Activated naive CD4-positive, alpha-beta T cell treated with anti-CD3 and anti-CD28 coated beads, Interleukin-2, amount 50 U/mL, for 72 hours (primary cell): ENCODE measurements around the gene GATAD1. TPM values are rescaled to one million over a fixed set of nuclear protein-coding genes. Genes with fewer than 3 reads are reported as not detected.
"Not testable (repeated sequence)": the region's sequence is repeated elsewhere in the genome, so short reads cannot be mapped to it uniquely, and the experiment has no call there.

Source experiments
- ATAC-seq, 2 donors: fragments of 150-1000 bp; cut with Tn5 transposase; 2 replicates each; pipeline ENCODE4 v1.10.0; 2021; ENCODE audit warnings: mild to moderate bottlenecking in 2 of 2, moderate library complexity in 2 of 2
- DNase-seq, 2 donors: peaks; one replicate each; pipeline ENCODE4 v3.0.0; 2021 to 2022; ENCODE audit warnings: low spot score in 2 of 2
- H3K27ac Mint-ChIP-seq, 2 donors: one replicate each; pipeline ENCODE4 v1.8.0; 2022; ENCODE audit warnings: mild to moderate bottlenecking in 2 of 2, mixed read lengths in 2 of 2
- H3K36me3 Mint-ChIP-seq, 2 donors: one replicate each; pipeline ENCODE4 v1.8.0; 2022; ENCODE audit warnings: mixed read lengths in 2 of 2
- H3K9me3 Mint-ChIP-seq, 2 donors: one replicate each; pipeline ENCODE4 v1.8.0; 2022; ENCODE audit warnings: mixed read lengths in 2 of 2
- total RNA-seq, 2 donors: library from RNA; stranded (reverse); gene quantifications; one replicate each; pipeline ENCODE4 v1.2.3, GENCODE V29; 2022

GATAD1 gene
- total RNA-seq, 2 donors from 2014 or later = 16.8 to 45.6 TPM

DNA sequence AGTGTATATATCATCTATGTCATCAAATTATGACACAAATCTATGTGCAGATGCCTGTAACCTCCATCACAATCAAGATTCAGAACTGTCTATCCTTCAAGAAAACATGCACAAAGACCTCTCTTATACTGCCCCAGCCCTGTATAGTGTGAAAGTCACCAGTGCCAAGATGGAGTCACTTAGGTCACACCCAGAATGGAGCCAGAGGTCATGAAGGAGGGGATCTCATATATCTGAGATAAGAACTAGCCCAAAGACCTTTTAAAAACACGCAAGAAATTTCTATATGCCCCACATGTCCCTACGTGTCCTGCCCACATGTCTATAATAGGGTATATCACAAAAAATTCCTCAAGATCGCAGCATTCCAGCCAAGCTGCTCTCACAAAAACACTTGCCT is 20.1 kb upstream of the GATAD1 start:
- DNase-seq (no peak), ATAC-seq (no peak)
- no peaks in the 10 kb centered on the region for H3K36me3 Mint-ChIP-seq
- no peaks in the 10 kb centered on the region for H3K9me3 Mint-ChIP-seq
- no peak overlapping the region for H3K27ac Mint-ChIP-seq

DNA sequence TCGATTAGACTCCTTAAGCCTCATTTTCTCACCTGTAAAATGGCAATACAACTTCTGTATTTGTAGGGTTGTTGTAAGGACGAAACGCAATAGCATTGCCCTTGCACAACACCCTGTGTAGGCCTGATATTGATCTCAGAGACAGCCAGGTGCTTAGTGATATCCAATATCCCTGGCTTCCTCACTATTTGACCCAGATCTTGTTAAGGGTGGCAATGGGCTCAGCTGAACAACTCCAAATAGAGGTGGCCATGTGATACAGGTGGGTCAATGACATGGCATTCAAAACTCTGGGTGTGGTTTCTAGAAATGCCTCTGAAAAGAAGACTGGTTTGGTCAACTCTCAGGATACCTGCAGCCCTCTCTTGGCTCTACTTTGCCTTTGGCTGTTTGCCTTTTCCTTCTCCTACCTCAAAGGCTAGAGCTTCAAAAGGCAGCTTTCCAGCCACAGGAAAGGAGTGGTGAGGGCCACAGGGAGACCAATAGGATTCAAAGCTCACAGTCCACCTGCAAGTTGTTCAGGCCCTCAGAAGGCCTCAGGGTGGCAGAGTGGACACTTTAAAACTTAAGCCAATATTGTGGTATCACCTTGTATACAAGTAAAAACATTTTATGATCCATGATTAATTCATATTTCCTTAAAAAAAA is 14.9 kb upstream of the GATAD1 start:
- no peak for DNase-seq
- ATAC-seq = no peak
- H3K9me3 Mint-ChIP-seq = no peaks in the 10 kb centered on the region
- H3K27ac Mint-ChIP-seq = no peak overlapping the region
- H3K36me3 Mint-ChIP-seq = no peaks in the 10 kb centered on the region

DNA sequence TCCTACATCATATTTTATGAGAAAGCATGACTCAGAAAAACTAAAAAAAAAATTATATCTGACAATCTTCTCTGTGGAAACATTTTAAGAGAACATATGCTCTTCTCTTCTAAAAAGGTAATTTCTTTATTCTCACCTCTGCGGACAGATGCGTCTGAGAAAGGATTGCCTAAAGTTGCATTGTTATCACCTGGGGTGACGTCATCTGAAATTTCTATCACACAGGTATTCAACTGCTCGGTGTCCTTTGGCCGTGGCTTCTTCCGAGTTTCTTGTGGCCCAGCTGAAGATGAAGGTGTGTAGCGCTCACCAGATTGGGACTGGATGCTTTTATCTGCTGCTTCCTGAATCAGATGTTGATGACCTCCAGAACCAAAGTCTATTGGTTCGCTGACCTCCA is 14.3 kb upstream of the GATAD1 start:
- ATAC-seq (no peak), DNase-seq (no peak)
- Mint-ChIP-seq H3K9me3 (no peaks in the 10 kb centered on the region), H3K27ac (no peak overlapping the region), H3K36me3 (no peaks in the 10 kb centered on the region)

DNA sequence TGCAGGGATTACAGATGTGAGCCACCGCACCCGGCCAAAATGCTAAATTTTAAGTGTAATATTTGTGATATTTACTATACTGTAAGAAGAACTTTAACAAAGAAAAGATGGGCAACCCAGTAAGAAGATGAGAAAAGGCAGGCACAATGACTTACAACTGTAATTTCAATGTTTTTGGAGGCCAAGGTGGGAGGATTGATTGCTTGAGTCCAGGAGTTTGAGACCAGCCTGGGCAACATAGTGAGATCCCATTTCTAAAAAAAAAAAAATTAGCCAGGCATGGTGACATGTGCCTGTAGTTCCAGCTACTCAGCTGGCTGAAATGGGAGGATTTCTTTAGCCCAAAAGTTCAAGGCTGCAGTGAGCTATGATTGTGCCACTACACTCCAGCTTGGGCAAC is 11.7 kb upstream of the GATAD1 start:
- no peaks in the 10 kb centered on the region for H3K36me3 Mint-ChIP-seq
- DNase-seq (no peak), ATAC-seq (no peak)

DNA sequence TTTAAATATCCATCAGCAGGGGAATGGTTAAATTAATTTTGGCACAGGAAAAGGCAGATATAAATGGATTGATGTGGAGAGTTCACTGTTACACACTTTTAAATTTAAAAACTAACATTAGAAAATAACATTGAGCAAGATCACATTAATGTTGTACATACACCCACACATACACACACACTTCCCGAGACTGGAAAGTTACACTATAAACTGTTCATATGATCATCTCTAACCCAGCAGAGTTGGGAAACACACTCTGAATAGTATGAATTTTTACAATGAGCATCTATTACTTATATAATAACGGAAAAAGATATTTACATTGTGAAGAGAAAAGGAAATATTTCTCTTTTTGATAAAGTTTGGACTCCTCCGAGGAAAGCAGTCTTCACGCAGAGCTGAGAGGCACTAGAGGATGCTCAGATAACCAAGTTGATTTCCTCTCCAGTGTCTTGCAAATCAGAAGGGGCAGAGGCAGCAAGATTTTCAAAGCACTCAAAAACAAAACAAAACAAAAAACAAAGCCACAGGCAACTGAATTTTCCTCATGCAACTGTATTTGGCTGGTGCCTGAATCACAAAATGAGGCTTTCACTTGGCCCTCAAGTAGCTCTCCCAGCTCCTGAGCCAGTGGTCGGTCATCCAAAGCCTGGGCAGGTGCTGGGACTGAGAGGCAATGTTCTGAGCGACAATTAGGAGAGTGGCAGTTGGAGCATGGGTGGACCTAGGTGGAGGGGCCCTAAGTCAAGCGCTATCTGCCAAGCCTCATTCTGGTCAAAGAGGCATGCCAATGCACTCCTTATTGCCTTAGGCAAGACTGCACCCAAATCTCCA is 10.5 kb upstream of the GATAD1 start:
- no peaks in the 10 kb centered on the region for H3K9me3 Mint-ChIP-seq
- H3K27ac Mint-ChIP-seq = no peak overlapping the region
- no peak for DNase-seq
- ATAC-seq = no peak
- no peaks in the 10 kb centered on the region for H3K36me3 Mint-ChIP-seq

More for the DNA sequence above, 11.7 kb upstream of the GATAD1 start:
- no peak overlapping the region for H3K27ac Mint-ChIP-seq
- H3K9me3 Mint-ChIP-seq = no peaks in the 10 kb centered on the region

DNA sequence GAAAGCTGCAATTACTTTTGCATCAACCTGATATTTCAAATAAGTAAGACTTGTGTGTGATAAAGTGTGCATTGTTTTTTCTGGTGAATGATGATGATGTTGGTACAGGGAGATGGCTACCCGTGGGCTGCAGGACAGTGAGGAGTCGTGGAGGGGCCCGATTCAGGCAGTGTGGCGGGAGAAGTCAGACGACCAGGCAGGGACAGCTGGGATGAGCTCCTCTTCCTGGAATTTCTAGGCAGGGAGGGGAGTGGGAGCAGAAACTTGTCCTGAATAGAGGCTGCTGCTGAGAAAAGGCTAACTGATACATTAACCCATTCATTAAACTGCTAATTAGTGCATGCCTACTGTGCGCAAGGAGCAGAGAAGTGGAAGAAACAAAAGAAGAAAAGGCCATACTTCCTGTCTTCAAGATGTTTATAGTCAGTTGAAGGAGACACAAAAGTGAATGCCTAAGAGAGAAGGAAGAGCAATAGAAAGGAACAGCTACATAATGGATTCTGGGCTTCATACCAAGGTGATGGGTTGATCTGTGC is 9.3 kb upstream of the GATAD1 start:
- no peak for ATAC-seq
- no peaks in the 10 kb centered on the region for H3K36me3 Mint-ChIP-seq
- DNase-seq = no peak
- H3K27ac Mint-ChIP-seq = no peak overlapping the region
- no peaks in the 10 kb centered on the region for H3K9me3 Mint-ChIP-seq

DNA sequence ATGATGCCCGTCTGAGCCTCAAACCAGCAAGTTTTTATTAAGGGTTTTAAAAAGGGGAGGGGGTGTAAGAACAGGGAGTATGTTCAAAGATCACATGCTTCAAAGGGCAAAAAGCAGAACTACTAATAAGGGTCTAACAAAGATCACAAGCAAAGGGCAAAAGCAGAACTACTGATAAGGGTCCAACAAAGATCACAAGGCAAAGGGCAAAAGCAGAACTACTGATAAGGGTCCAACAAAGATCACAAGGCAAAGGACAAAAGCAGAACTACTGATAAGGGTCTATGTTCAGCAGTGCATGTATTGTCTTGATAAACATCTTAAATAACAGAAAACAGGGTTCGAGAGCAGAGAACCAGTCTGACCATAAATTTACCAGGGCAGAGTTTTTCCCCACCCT is 4.6 kb upstream of the GATAD1 start:
- ATAC-seq, DNase-seq, H3K27ac Mint-ChIP-seq, H3K36me3 Mint-ChIP-seq, H3K9me3 Mint-ChIP-seq: not testable (repeated sequence)

DNA sequence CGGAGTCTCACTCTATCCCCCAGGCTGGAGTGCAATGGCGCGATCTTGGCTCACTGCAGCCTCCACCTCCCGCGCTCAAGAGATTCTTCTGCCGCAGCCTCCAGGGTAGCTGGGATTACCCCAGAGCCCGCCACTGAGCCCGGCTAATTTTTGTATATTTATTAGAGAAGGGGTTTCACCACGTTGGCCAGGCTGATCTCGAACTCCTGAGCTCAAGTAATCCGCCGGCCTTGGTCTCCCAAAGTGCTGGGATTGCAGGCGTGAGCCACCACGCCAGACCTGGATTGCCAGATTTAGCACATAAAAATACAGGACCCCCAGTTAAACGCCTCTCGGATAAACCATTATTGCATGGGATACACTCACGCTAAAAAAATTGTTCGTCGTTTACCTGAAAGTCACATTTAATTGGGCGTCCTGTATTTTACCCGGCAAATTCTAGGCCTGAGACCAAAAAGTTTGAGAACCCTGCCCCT is 375 bp upstream of the GATAD1 start:
- Mint-ChIP-seq H3K27ac (peak overlapping the region; percentile 86 to 93), H3K9me3 (no peaks in the 10 kb centered on the region), H3K36me3 (peaks cover 6 to 15% of the 10 kb centered on the region in 2 donors)
- no peak for ATAC-seq
- no peak for DNase-seq

DNA sequence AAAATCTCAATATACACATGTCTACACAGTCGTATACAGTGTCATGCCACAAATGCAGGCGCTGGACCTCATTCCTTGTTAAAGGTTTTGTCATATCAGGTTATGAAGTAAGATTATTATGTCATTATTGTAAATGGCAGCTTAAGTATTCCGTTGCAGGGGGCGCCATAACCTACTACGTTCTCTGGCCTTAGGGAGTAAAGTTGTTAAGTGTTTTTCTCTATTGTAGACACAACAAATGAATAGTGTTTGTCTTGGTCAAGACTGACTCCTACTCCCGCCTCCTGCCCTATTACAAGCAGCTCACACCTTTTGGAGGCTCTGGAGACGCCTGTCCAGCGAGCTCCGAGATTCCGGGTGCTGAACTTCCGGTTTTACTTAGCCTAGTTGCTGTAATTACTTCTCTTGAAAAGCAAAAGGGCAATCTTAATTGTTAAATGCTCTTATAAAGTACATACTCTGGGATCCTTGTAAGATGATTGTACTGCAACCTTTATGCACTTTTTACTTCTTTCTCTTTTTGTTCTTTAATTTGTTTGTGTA is 994 bp downstream of the GATAD1 start:
- ATAC-seq (peak; percentile 23 to 58), DNase-seq (peak in 1 of 2 donors; percentile 55)
- H3K36me3 Mint-ChIP-seq = peaks cover 6 to 15% of the 10 kb centered on the region in 2 donors
- H3K27ac Mint-ChIP-seq = peak overlapping the region; percentile 93
- H3K9me3 Mint-ChIP-seq = no peaks in the 10 kb centered on the region

DNA sequence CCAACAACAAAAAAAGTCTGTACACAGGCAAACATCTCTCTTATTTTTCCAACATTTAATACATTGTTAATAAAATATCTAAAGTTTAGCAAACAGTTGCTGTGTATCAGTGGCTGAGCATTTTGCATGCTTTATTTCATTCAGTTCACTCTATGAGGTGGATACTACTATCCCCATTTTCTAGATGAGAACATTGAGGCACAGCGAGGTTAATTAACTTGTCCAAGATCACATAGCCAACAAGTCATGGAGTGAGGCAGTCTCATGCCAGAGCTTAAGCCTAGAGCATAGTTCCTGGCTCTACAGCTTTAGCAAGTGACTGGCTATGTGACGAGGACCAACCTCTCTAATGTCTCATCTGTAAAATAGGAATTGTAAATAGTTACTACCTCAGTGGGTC is 4.4 kb downstream of the GATAD1 start:
- ATAC-seq (no peak), DNase-seq (no peak)
- Mint-ChIP-seq H3K9me3 (no peaks in the 10 kb centered on the region), H3K36me3 (peaks cover 6 to 15% of the 10 kb centered on the region in 2 donors), H3K27ac (no peak overlapping the region)

DNA sequence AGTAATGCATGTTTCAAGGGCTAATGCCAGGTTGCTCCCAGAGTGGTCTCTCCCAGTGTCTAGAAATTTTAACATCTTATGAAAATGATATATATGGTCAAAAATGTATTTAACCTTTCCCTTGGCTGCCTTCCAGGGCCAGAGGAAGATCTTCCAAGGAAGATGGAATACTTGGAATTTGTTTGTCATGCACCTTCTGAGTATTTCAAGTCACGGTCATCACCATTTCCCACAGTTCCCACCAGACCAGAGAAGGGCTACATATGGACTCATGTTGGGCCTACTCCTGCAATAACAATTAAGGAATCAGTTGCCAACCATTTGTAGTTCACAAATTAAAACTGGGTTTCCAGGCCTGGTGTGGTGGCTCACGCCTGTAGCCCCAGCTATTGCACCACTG is 9.0 kb downstream of the GATAD1 start:
- no peaks in the 10 kb centered on the region for H3K36me3 Mint-ChIP-seq
- H3K27ac Mint-ChIP-seq = no peak overlapping the region
- no peak for DNase-seq
- H3K9me3 Mint-ChIP-seq = no peaks in the 10 kb centered on the region
- ATAC-seq = no peak

DNA sequence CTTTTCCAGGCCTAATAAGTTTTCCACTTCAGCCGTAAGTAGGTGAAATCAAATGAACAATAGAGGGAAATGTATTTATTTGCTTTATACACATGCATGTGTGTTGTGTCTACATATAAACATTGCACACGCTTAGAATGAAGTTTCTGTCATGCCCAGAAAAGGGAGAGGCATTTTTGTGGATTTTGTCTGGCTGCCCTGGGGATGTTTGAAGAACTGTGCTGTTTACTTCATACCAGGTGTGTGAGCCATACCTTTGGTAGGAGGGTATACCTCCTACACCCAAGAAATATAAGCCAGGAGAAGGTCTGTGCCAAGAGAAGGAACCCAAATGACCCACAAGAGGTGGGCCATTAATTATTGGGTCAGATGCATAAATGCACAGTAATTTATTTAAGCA is 12.8 kb downstream of the GATAD1 start:
- no peaks in the 10 kb centered on the region for H3K9me3 Mint-ChIP-seq
- H3K27ac Mint-ChIP-seq = no peak overlapping the region
- ATAC-seq (no peak), DNase-seq (no peak)
- H3K36me3 Mint-ChIP-seq = no peaks in the 10 kb centered on the region

DNA sequence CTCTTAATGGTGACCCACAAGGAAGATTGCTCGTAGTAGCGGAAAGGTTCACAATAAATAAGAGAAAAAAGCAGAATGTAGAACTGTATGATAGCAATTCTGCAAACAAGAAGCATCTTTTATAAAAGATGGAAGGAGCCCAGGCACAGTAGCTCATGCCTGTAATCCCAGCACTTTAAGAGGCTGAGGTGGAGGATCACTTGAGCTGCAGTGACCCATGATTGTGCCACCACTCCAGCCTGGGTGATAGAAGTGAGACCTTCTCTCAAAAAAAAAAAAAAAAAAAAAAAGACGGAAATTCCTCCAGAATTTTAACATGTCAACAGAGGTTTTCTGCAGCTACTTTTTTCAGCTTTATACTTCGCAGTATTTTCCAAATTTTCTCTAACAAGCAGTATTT is 13.2 kb downstream of the GATAD1 start:
- no peak overlapping the region for H3K27ac Mint-ChIP-seq
- no peaks in the 10 kb centered on the region for H3K36me3 Mint-ChIP-seq
- ATAC-seq (no peak), DNase-seq (no peak)
- H3K9me3 Mint-ChIP-seq = no peaks in the 10 kb centered on the region

DNA sequence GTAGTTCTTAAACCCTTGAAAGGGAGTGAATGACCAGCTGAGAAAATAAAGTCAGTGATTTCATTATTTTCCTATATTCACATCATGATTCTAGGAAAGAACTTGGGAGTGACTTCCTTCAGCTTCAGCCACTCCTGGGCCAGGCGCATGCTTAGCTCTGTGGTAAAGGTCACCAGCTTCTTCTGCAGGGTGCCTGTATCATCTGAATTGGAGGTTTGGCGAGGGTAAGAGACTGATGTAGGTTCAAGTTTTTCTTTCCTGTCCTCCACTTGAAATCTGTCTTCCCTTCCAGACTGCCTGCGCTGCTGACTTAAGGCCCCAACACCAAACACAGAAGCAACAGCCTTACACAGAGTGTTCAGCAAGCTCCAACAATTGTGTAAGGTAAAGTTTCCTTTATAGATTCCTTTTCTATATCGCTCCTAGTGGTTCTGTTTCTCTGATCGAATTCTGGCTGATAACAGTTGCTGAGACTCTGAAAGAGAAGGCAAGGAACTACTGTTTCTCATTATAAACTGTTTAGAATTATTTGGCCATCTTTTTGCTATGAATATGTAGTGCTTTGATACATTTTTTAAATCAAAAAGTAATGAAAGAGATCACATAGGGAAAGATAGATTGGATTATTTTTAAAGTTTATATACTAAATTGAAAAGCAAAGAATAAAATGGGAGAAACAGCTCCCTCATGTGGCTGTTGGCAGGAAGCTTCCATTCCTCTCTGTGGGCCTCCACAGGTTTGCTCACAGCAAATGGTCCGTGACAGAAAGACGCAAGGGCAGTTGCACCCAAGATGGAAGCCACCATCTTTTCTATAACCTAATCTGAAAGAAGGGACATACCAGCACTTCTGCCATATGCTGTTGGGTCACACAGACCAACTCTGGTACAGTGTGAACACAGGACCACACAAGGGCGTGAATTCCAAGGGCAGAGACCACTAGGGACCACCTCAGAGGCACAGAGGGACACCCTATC is 14.0 kb downstream of the GATAD1 start:
- DNase-seq (peak in 1 of 2 donors; percentile 24), ATAC-seq (peak; percentile 48 to 65)
- Mint-ChIP-seq H3K9me3 (no peaks in the 10 kb centered on the region), H3K27ac (no peak overlapping the region), H3K36me3 (no peaks in the 10 kb centered on the region)

DNA sequence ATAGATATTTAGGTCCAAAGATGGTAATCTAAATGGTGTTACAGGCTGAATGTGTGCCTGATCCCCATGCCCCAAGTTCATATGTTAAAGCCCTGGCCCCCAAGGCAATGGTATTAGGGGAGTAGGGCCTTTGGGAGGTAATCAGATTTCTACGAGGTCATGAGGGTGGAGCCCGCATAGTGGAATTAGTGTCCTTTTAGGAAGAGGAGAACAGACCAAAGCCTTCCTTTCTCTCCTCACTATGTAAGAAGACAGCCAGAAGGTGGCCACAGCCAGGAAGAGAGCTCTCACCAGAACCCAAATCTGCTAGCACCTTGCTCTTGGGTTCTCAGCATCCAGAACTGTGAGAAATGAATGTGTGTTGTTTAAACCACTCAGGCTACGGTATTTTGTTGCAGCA is 15.3 kb downstream of the GATAD1 start:
- H3K27ac Mint-ChIP-seq = no peak overlapping the region
- ATAC-seq = no peak

DNA sequence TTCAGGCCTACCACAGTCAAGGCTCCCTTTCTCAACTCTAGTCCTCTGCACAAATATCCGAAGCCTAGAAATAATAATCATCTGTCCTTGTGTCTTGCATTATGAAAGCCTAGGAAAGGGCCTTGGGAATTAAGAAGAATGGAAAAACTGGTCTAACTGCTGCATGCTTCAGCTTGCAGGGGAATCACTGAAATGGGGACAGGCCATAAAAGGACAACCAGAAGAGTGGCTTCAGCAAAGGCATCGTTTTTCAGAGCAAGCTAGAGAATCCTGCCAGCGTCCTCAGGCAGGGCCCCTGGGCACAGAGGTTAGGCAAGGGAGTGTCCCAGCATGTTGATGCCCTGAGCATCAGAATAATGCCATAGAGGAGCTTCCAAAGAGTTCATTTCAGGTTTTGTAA is 17.2 kb downstream of the GATAD1 start:
- H3K9me3 Mint-ChIP-seq = peaks cover 3% of the 10 kb centered on the region in 2 donors
- ATAC-seq (no peak), DNase-seq (no peak)
- no peak overlapping the region for H3K27ac Mint-ChIP-seq
- peaks cover 16 to 21% of the 10 kb centered on the region in 2 donors for H3K36me3 Mint-ChIP-seq

More for the DNA sequence above, 15.3 kb downstream of the GATAD1 start:
- no peak for DNase-seq
- Mint-ChIP-seq H3K9me3 (no peaks in the 10 kb centered on the region), H3K36me3 (peaks cover 3% of the 10 kb centered on the region in 2 donors)
